Superior temporal gyrus (tissue), 1 donor: ENCODE results near the gene TOX2.

Experiments used
- DNase-seq: peaks from one replicate; pipeline ENCODE4 v3.0.0-alpha.2; 2016; ENCODE audit errors: extremely low spot score

The TOX2 gene

DNA sequence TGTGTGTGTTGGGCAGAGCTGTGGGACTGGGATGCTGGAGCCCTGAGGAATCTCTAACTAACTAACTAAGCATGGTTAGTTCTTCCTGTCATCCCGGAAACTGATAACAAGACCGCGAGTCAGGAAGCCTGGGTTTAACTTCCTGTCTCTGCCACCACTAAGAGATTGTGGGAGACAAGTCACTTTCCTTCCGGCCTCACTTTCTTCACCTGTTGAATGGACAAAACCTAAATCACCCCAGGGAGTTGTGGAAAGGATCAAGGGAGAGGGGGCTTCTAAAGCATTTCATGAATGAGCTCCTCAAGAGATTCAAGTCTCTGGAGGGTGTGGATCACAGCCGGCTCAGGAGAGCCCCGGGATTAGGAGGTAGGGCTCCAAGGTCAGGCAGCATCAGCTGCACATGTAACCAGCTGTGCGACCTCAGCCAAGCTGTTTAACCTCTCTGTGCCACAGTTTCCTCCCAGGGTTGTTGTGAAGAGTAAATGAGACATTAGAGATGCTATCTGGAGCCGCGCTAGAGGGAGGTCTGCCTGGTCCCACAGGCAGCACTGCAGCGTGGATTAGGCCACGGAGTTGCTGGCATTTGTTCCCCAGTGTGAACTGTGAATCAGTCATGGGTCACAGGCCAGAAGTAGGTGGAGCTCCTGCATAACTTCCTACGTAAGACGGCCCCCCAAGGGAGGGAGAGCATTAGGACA is 105.1 kb downstream of the TOX2 start:
- DNase-seq, result no peak

DNA sequence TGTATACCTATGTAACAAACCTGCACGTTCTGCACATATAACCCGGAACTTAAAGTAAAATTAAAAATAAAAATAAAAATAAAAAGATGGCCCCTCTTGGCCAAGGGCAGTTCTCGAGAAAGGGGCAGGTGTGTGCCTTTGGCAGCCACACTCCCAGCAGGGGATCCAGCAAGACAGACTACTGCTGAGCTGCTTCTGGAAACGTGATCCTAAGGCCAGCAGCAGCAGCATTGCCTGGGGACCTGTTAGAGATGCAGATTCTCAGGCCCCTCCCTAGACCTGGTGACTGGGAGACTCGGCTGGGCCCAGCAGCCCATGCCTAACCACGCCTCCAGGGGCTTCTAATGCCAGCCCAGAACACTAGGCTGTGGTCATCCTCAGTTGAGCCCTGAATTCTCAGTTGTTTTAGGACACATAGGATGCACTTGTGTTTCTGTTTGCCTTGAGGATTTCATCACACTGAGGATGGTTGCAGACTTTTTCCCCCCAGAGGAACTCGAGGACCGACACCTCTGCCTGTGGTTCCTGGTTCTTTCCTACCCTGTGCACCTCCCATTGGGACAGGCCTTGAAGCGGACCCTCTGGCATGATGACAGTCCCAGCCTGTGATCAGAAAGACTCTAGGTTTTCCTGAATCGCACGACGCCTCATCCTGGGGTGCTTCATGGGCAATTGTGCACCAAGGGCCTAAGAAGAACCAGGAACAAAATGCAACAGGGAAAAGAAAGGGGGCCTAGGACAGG is 105.9 kb downstream of the TOX2 start:
- no peak for DNase-seq

DNA sequence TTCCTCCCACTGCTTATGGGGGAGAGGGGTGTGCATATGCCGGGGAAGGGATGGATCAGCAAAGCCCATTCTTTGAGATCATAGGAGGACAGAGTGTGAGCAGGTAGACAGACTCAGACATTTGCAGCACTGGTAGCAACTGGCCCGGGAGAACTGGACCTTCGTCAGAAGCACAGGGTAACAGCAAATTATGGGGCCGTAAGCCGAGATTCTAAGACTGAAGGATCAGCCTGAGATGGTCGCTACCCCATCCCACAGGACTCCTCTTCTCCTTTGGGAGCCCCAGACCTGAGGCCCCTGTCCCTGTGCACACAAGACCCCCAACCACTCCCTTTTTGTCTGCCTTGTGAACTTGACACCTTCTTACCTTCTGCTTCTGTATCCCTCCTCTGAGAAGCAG is 106.5 kb downstream of the TOX2 start:
- no peak for DNase-seq

DNA sequence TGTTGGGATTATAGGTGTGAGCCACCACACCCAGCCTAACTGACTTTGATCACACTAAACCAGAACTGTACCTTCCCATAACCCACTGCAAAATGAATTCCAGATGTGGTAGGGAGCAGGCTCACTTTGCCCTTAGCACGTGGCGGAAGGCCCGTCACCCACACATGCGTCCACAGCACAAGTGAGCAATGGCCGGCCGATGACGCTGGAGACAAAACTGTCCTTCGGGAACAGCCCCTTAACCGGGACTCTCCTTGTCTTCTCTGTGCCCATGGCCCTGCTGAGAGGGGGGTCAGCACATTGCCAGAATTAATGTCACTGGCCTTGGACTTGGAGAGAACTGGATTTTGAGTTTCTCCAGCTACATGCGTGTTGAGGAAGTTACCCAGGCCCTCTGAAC is 107.2 kb downstream of the TOX2 start:
- DNase-seq, result no peak

DNA sequence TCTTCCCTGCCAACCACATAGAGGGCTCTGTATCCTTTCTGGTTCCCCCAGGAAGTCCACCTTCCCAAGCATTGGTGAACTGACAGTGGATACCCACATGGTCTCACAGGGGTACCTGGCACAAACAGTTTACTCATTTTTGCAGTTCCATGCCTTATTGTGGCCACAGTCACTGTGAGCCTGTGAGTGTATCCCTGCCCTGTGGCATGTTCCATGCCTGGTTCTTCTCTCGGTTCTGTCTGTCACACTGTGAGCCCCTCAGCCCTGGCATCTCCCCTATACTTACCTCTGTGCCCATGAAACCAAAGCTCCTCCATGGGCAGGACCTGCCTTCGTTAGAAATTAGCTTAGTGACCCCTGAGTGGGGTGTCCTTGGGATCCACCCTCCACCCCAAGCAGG is 107.8 kb downstream of the TOX2 start:
- DNase-seq, result no peak

DNA sequence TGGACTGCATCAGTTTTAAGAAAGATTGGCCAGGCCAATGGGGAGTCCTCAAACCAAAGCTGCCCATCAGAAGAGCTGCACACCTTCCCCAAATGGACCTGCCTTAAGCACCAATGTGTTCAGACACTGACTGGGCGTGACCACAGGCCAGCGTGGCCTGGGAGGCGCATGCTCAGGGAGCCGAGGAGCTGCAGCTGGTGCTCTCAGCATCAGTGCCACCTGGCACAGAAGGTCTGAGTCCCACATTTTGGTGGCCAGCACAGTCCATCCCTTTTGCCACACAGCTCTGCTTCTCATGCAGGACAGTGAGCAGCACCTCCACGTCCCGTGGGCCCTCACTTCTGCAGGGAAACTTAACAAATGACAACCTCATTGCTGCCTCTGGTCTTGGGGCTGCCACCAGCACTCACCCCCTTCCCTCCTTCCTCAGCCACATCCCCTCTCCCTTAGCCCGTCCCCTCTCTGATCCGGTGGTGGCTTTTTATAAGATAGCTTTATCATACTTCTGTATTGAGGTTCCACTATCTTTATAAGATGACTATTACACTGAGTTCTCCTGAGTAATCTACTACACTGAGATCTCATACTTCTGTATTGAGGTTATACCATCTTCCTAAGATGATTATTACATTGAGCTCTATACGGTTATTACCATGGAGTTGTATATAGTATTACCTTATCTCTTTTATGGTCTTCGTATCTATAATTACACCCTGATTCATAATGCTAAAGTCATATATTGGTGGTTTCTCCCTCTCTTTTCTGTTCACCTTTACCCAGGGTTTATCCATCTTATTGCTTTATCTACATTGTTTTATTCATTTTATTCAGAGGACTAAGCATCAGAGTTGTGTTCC is 109.1 kb downstream of the TOX2 start:
- DNase-seq, result no peak

DNA sequence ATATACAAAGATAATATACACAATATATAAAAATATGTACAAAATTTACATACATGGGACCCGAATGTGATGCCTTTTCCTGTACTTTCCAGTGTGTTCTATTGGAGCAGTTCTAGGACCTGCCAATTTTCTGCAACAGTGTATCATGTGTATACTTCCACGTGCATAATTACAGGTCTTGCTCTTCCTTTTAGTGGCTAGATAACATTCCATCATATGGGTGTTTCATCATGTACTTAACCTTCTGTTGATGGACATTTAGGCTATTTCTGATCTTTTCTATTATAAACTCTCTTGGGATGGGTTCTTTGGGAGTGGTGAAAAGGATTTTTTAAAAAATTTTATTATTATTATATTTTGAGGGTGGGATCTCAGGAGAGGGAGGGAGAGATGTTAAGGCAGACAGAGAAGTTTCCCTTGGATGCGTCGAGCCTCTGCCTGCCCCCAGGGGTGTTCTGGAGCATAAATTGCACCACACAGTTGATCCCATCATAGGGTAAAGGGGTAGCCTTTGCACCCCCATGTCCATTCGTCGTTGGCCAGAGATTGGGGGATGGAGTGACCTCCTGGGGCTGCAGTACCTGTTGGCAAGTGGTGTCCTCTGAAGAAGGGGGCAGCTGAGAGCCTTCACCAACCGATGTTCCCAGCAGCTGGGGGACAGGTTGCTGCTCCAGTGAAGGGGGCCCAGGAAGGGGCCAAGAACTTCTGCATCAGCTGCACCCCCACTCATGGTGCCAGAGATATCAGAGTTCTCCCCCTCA is 110.3 kb downstream of the TOX2 start:
- DNase-seq, result no peak

DNA sequence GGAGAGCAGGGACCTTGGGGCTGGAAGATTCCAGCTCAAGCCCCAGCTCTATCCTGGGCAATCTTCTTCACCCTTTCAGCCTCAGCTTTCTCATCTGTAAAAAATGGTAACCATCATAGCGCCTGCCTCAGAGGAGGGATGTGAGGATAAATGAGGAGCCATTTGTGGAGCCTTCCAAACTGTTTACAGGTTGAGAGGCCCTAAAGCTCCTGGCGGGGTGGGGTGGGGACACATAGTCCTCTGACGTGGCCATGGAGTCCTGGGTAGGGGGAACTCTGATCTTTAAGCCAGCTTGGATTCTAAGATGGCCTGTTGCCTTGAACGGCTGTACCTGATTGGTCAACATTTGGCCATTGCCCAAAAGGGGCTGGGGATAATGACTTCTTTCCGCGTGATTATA is 111.1 kb downstream of the TOX2 start:
- no peak for DNase-seq

DNA sequence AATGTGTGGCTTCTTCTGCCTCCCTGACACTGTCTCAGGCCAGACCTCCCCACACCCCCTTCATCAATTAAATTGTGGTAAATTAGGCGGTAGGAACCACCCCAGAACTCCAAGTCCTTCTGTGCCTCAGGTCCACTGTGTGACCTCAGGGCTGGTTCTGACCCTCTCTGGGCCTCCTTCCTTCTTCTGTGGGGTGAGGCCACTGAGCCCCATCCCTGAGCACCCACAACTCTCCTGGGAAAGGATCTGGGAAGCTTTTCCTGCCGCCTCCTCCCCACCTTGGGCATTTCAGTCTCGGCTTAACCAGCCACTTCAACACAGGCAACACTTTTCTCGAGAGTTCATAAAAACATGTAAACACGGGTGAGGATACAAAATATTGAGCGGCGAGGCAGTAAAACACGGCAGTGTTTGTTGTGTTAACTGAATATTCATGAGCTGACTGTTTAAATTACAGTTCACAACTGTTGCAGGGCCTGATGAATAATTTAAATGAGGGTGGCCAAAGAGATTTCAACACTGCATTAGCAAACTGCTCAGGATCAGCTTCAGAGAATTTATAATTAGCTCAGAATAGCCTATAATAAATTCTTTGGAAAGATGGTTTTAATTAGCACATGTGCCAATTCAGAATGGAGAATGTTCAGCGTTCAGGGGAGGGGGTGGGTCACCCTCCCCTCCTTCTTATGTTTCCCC is 112.1 kb downstream of the TOX2 start:
- DNase-seq, result no peak

DNA sequence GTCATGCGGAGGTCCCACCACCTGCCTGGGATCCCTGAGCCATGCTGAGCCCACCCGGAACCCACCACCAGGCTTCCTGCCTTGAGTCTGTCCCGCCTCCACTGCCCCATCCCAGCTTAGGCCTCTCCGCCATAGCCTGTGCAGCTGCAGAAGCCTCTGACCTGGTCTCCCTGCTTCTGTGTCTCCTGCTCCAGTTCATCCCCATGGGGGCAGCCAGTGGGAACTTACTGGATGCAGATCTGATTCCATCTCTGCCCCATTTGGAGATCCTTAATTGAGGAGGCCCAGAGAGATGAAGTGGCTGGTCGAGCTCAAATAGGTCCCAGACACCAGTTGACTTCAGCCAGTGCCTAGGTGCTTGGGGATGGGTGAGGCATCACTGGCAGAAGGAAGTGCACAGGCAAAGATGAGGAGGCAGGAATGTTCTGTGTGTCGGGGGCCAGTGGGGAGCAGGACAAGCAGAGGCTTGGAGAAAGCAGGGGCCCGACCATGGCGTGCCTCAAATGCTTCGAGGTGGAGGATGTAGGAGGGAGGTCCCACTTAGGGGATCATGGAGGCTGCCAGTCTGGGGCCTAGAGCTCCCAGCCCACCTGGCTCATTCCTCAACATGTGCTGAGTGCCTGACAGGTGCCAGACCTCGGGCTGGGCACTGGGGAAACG is 112.8 kb downstream of the TOX2 start:
- no peak for DNase-seq

DNA sequence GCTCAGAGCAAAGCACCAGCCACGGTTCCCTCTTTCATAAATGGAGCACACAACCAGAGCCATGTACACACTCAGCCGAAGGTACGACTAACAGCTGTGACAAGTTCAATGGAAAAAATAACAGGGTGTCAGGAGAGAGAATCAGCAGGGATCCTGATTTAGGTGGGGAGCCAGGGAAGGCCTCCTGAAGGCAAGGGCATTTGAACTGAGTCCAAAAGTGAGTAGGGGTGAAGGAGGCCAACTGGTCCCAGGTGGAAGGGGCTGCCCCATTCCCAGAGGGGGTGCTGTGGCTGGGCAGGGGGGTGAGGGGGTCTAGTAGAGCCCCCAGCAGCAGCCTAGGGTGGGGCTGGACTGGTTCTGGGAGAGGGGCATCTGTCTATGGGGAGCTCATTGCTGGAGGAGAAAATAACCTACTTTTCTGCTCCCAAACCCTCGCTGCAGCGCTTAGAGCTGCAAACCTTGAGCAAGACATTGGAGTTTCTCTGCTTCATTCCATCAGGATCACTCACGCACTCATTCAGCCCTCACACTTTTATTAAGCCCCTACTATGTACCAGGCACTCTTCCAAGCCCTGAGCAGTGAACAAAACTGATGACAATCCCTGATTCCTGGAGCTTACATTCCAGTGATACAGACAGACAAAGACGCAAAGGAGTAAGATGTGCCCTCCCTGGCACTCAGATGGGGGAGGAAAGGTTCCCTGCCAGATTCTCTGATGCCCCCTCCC is 113.5 kb downstream of the TOX2 start:
- DNase-seq, result no peak

DNA sequence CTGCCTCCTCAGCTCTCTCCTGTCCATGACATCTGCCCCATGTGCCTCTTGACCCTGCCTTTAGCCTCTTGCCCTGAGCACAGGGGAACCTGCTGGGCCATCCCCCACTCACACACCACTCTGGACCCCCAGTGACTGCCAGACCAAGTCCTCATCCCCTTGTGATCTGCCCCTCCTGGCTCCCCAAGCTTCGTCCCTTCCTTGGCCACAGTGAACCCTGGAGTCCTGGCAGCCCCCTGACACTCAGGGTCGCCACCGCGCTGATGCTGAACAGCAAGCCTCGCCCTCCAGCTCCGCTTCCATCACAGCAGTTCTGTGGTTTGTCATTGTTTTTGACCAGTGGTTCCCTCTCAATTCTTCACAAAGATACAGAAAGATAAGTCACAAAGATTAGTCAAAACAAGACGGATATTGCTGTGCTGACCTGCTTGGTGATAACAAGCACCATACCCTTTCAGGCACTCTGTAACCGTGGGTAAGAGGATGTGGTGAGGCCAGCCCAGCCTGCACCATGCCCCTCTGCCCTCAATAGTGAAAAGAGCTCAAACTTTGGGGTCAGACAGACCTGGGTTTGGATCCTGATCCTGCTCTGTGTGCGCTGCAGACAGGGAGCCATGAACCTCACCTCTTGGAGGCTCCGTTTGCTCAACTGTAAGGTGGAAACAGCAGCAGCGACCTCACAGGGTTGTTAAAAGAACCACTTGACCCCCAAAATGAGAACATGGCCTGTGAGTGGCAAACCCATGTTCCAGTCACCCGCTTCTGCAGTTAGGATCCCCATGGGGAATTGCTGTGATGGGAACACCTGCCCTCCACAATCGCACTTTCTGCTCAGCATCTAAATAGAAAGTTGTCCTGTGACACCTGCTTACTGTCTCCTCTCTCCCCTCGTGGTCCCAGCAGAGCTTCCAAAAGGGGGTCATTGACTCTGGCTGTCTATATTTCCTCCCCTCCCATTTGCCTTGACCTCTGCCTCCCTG is 114.5 kb downstream of the TOX2 start:
- DNase-seq, result no peak

DNA sequence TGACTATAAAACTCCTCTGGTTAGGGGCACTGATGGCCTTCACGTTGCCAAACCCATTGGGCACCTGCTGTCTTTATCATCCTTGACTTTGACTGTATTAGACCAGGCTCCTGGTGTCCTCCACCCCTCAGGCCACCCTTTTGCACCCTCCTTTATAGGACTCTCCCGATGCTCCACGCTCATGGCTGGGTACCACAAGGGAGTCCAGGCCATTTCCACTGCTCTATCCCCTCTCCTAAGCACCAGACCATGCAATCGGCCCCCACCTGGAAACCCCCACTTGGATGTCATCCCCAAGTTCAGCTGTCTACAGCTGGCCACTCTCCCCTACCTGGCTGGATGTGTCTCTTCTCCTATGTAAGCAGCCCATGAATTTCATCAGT is 115.2 kb downstream of the TOX2 start:
- DNase-seq, result no peak

DNA sequence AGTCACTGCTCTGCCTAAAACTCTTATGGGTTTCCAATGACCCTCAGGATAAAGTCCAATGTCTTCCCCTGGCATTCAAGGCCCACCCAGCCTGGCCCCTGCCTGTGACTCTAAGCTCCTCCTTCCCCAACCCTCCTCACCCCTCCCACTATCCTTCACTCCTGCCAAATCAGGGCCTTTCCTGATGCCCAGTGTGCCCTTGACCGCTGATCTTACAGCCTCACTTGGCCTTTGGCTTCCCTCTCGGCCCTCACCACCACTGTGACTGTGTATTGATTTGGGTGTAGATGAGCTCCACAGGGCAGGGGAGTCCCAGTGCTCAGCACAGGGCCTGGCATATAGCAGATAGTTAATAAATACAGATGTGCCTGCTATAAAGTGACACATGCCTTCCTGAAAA is 115.7 kb downstream of the TOX2 start:
- DNase-seq, result no peak

DNA sequence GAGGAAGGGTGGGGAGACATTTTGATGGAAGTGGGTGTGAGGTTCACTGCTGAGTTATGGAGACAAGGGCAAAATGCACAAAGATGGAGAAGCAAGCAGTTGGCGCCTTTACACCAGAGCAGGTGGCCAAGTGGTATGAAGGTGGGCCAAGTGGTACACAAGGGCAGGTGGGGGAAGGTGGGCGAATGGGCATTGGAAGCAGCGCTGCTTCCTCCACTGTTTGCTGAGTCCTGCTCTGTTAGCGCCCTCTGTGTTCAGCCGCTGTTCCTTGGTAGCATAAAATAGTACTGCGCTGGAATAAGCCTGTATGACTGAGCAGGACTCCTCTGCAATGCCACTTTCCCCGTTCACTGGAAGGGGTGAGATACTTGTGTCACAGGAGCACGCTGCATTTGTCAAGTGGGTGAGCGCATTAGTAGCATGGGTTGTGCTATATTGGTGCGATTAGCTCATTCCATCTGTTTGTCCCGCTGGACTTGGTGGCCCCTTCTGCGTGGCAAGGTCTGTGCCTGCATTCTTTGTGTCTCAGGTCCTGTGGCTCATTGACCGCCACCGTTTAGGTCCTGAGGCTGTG is 116.4 kb downstream of the TOX2 start:
- DNase-seq, result no peak

DNA sequence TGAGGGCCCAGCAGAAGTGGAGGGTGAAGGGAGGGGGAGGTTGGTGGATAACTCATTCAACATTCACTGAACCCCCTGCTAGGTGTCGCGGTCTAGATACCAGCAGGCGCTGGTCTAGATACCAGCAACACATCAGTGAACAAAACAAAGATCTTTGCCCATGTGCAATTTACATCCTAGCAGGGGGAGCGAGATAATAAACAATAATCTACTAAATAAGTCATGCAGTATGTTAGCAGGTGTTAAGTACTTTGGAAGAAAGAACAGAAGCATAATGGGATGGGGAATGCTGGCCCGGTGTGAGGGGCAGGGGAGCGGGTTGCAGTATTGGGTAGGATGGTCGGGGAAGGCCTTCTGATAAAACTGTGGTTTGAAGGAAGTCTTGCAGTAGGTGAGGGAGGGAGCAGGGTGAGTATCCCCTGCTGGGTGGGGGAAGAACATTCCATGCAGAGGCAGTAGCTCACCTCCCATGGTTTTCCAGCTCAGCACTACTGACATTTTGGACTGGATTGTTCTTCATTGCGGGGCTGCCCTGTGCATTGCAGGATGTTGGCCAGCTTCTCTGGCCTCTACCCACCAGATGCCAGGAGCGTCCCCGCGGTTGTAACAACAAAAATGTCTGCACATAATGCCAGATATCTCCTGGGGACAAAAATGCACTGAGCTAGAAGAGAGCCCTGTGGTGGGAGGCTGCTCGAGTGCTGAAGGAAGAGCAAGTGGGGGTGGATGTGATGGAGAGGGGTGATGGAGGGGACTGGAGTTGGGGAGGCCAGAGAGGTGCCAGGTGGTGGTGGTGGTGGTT is 117.3 kb downstream of the TOX2 start:
- no peak for DNase-seq

DNA sequence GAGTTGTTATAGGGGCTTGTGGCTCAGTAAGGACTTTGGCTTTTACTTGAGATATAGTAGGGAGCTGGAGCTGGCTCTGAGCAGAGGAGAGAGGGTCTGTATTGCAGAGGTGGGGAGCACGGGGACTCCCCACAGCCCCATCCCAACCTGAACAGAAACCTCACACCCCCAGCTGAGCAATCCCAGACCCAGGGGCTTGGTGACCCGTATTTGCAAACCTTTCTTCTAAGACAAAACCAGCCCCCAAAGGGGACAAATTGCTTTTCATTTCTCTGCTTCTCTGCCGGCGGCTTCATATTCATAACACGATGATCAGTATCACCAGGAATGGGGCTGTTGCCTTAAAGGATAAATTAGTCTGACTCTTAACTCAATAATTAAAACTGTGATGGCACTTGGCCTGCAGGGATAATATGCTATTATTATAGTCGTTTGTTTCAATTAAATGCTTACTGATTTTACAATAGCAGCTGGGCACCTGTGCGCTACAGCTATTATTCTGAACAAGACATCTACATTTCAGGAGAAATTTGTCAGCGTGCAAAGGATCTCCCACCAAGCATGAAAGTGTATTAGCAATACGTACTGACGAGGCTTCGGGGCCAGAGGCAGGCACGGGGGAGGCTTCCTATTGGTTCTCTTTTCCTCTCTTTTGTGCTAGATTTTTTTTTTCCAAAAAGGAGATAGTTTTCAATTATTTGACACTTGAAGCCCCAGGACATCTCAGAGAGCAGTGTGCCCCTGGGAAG is 118.1 kb downstream of the TOX2 start:
- no peak for DNase-seq
